ENCODE data around the gene FBXW9. TPM values are rescaled to one million over a fixed set of nuclear protein-coding genes. Genes with fewer than 3 reads are reported as not detected.
A peak's percentile ranks its signal among the peaks of the same experiment; 100 is the strongest.
"Not testable (repeated sequence)": the region's sequence is repeated elsewhere in the genome, so short reads cannot be mapped to it uniquely, and the experiment has no call there.

Gene FBXW9
- total RNA-seq, 2 experiments from 2014 or later = 4.9 to 5.3 TPM

GRCh38 chr19:12708641-12709040, 12.2 kb upstream of the FBXW9 start:
- no peaks in the 10 kb centered on the region for H3K9me3 Mint-ChIP-seq
- H3K27ac Mint-ChIP-seq = no peak overlapping the region
- peaks cover 12% of the 10 kb centered on the region for H3K36me3 Mint-ChIP-seq
- ATAC-seq (ENCODE audit: low read depth) (no peak), DNase-seq (no peak)
- no peaks in the 10 kb centered on the region for H3K27me3 Mint-ChIP-seq
- H3K4me3 Mint-ChIP-seq = no peak overlapping the region
- POLR2A ChIA-PET = interaction anchor here (0.6 to 0.7 kb wide), 3 partner anchors 14 to 70 kb away, joined by 3 to 6 read pairs (median 3); no protein-coding TSS in a partner anchor
- H3K4me1 Mint-ChIP-seq = no peaks in the 10 kb centered on the region

GRCh38 chr19:12706332-12706718, 9.9 kb upstream of the FBXW9 start:
- Mint-ChIP-seq H3K27ac (no peak overlapping the region), H3K4me3 (no peak overlapping the region), H3K9me3 (no peaks in the 10 kb centered on the region), H3K27me3 (no peaks in the 10 kb centered on the region), H3K36me3 (peaks cover 17% of the 10 kb centered on the region), H3K4me1 (no peaks in the 10 kb centered on the region)
- DNase-seq = no peak
- ATAC-seq (ENCODE audit: low read depth) = no peak
- POLR2A ChIA-PET = no interaction called here

GRCh38 chr19:12705654-12706331, 9.4 kb upstream of the FBXW9 start:
- H3K9me3 Mint-ChIP-seq = no peaks in the 10 kb centered on the region

GRCh38 chr19:12705169-12705568, 8.7 kb upstream of the FBXW9 start:
- Mint-ChIP-seq H3K4me3 (no peak overlapping the region), H3K9me3 (no peaks in the 10 kb centered on the region), H3K4me1 (no peaks in the 10 kb centered on the region), H3K36me3 (peaks cover 13% of the 10 kb centered on the region), H3K27me3 (no peaks in the 10 kb centered on the region), H3K27ac (no peak overlapping the region)
- POLR2A ChIA-PET = interaction anchor here (0.6 kb wide), 1 partner anchor 248 kb away, joined by 4 read pairs; no protein-coding TSS in a partner anchor
- ATAC-seq (ENCODE audit: low read depth) (no peak), DNase-seq (no peak)

More at GRCh38 chr19:12705654-12706331, 9.4 kb upstream of the FBXW9 start:
- Mint-ChIP-seq H3K27me3 (no peaks in the 10 kb centered on the region), H3K36me3 (peaks cover 17% of the 10 kb centered on the region), H3K4me1 (no peaks in the 10 kb centered on the region), H3K4me3 (no peak overlapping the region), H3K27ac (no peak overlapping the region)
- no peak for DNase-seq
- POLR2A ChIA-PET = interaction anchor here (0.6 kb wide), 1 partner anchor 248 kb away, joined by 4 read pairs; no protein-coding TSS in a partner anchor
- ATAC-seq (ENCODE audit: low read depth) = no peak

- DNase-seq = no peak
Measured at GRCh38 chr19:12703046-12703445, 6.6 kb upstream of the FBXW9 start.

GRCh38 chr19:12701596-12702282, 5.3 kb upstream of the FBXW9 start:
- no peak overlapping the region for H3K4me3 Mint-ChIP-seq
- H3K9me3 Mint-ChIP-seq = no peaks in the 10 kb centered on the region
- DNase-seq = no peak
- no peak overlapping the region for H3K27ac Mint-ChIP-seq
- no peaks in the 10 kb centered on the region for H3K27me3 Mint-ChIP-seq
- H3K36me3 Mint-ChIP-seq = peaks cover 17% of the 10 kb centered on the region
- ATAC-seq (ENCODE audit: low read depth) = no peak
- peaks cover 4% of the 10 kb centered on the region for H3K4me1 Mint-ChIP-seq
- POLR2A ChIA-PET = interaction anchor here (0.5 to 0.7 kb wide), 2 partner anchors 104 to 1123 kb away, joined by 3 to 4 read pairs; no protein-coding TSS in a partner anchor

More at GRCh38 chr19:12703046-12703445, 6.6 kb upstream of the FBXW9 start:
- no peak overlapping the region for H3K27ac Mint-ChIP-seq
- H3K27me3 Mint-ChIP-seq = no peaks in the 10 kb centered on the region
- POLR2A ChIA-PET = interaction anchor here (0.5 kb wide), 1 partner anchor 102 kb away, joined by 3 read pairs; no protein-coding TSS in a partner anchor
- ATAC-seq (ENCODE audit: low read depth) = peak; percentile 19
- H3K4me3 Mint-ChIP-seq = no peak overlapping the region
- peaks cover 2% of the 10 kb centered on the region for H3K4me1 Mint-ChIP-seq
- peaks cover 17% of the 10 kb centered on the region for H3K36me3 Mint-ChIP-seq
- no peaks in the 10 kb centered on the region for H3K9me3 Mint-ChIP-seq

- H3K4me1 Mint-ChIP-seq = peaks cover 10% of the 10 kb centered on the region
- H3K27ac Mint-ChIP-seq = peak overlapping the region; percentile 70
- no peak for DNase-seq
- POLR2A ChIA-PET = interaction anchor here (1.0 kb wide), 1 partner anchor 11 kb away, joined by 3 read pairs; no protein-coding TSS in a partner anchor
- peak overlapping the region; percentile 53 for H3K4me3 Mint-ChIP-seq
- no peak for ATAC-seq (ENCODE audit: low read depth)
- H3K9me3 Mint-ChIP-seq = no peaks in the 10 kb centered on the region
- H3K27me3 Mint-ChIP-seq = no peaks in the 10 kb centered on the region
- peaks cover 6% of the 10 kb centered on the region for H3K36me3 Mint-ChIP-seq
Measured at GRCh38 chr19:12698138-12698537, 1.7 kb upstream of the FBXW9 start.

- peak overlapping the region; percentile 9 for H3K27ac Mint-ChIP-seq
Measured at GRCh38 chr19:12697425-12697824, 994 bp upstream of the FBXW9 start.

GRCh38 chr19:12695997-12696365, 450 bp downstream of the FBXW9 start:
- no peak overlapping the region for H3K27ac Mint-ChIP-seq
- H3K4me1 Mint-ChIP-seq = peaks cover 10% of the 10 kb centered on the region
- ATAC-seq (ENCODE audit: low read depth) (peak; percentile 15), DNase-seq (no peak)
- H3K36me3 Mint-ChIP-seq = peaks cover 4% of the 10 kb centered on the region
- POLR2A ChIA-PET = interaction anchor here (0.8 to 3.3 kb wide), 7 partner anchors 11 to 145 kb away, joined by 3 to 24 read pairs (median 9); partner anchors contain the start of genes DHPS, TNPO2 and TRIR
- H3K9me3 Mint-ChIP-seq = no peaks in the 10 kb centered on the region
- no peaks in the 10 kb centered on the region for H3K27me3 Mint-ChIP-seq
- H3K4me3 Mint-ChIP-seq = peak overlapping the region; percentile 93

More at GRCh38 chr19:12697425-12697824, 994 bp upstream of the FBXW9 start:
- not testable (repeated sequence) for H3K4me1 Mint-ChIP-seq; H3K9me3 Mint-ChIP-seq; H3K27me3 Mint-ChIP-seq; H3K36me3 Mint-ChIP-seq; ATAC-seq (ENCODE audit: low read depth); DNase-seq
- H3K4me3 Mint-ChIP-seq = peak overlapping the region; percentile 93
- POLR2A ChIA-PET = interaction anchor here (0.7 to 3.3 kb wide), 7 partner anchors 12 to 109 kb away, joined by 3 to 24 read pairs (median 4); partner anchors contain the start of genes DHPS, RNASEH2A, TNPO2 and TRIR

- DNase-seq (no peak), ATAC-seq (ENCODE audit: low read depth) (no peak)
- POLR2A ChIA-PET = interaction anchor here (1.5 to 3.3 kb wide), 5 partner anchors 10 to 39 kb away, joined by 6 to 24 read pairs (median 13); partner anchors contain the start of genes DHPS, TNPO2 and TRIR
- no peaks in the 10 kb centered on the region for H3K27me3 Mint-ChIP-seq
- H3K4me1 Mint-ChIP-seq = peaks cover 10% of the 10 kb centered on the region
- H3K4me3 Mint-ChIP-seq = peak overlapping the region; percentile 68
- no peak overlapping the region for H3K27ac Mint-ChIP-seq
- H3K9me3 Mint-ChIP-seq = no peaks in the 10 kb centered on the region
- H3K36me3 Mint-ChIP-seq = peaks cover 4% of the 10 kb centered on the region
Measured at GRCh38 chr19:12695514-12695913, 917 bp downstream of the FBXW9 start.

GRCh38 chr19:12695096-12695495, 1.3 kb downstream of the FBXW9 start:
- DNase-seq = no peak
- peak; percentile 37 for ATAC-seq (ENCODE audit: low read depth)
- no peaks in the 10 kb centered on the region for H3K9me3 Mint-ChIP-seq
- H3K36me3 Mint-ChIP-seq = peaks cover 4% of the 10 kb centered on the region
- H3K4me3 Mint-ChIP-seq = peak overlapping the region; percentile 25
- peak overlapping the region; percentile 34 for H3K27ac Mint-ChIP-seq
- H3K27me3 Mint-ChIP-seq = no peaks in the 10 kb centered on the region
- H3K4me1 Mint-ChIP-seq = peaks cover 10% of the 10 kb centered on the region
- POLR2A ChIA-PET = interaction anchor here (1.5 to 3.3 kb wide), 4 partner anchors 10 to 26 kb away, joined by 6 to 24 read pairs (median 14); partner anchors contain the start of genes DHPS and TNPO2

- POLR2A ChIA-PET = interaction anchor here (0.6 to 3.3 kb wide), 3 partner anchors 13 to 27 kb away, joined by 3 to 24 read pairs (median 21); partner anchors contain the start of genes DHPS and TNPO2
- ATAC-seq (ENCODE audit: low read depth) = no peak
- no peak overlapping the region for H3K27ac Mint-ChIP-seq
- peaks cover 10% of the 10 kb centered on the region for H3K4me1 Mint-ChIP-seq
- H3K4me3 Mint-ChIP-seq = peak overlapping the region; percentile 25
- no peak for DNase-seq
- peaks cover 4% of the 10 kb centered on the region for H3K36me3 Mint-ChIP-seq
- no peaks in the 10 kb centered on the region for H3K9me3 Mint-ChIP-seq
- H3K27me3 Mint-ChIP-seq = no peaks in the 10 kb centered on the region
Measured at GRCh38 chr19:12694641-12695040, 1.8 kb downstream of the FBXW9 start.

GRCh38 chr19:12692960-12693359, 3.5 kb downstream of the FBXW9 start:
- H3K4me3 Mint-ChIP-seq = no peak overlapping the region
- no peaks in the 10 kb centered on the region for H3K9me3 Mint-ChIP-seq
- H3K36me3 Mint-ChIP-seq = no peaks in the 10 kb centered on the region
- ATAC-seq (ENCODE audit: low read depth) (no peak), DNase-seq (no peak)
- no peaks in the 10 kb centered on the region for H3K27me3 Mint-ChIP-seq
- POLR2A ChIA-PET = interaction anchor here (0.7 kb wide), 1 partner anchor 246 kb away, joined by 3 read pairs; no protein-coding TSS in a partner anchor
- H3K4me1 Mint-ChIP-seq = peaks cover 8% of the 10 kb centered on the region
- H3K27ac Mint-ChIP-seq = no peak overlapping the region

Measured in activated naive CD8-positive, alpha-beta T cell treated with anti-CD3 and anti-CD28 coated beads, Interleukin-2, amount 10 ng/mL, durations not matched to agents 7 days and 5 days (primary cell).